ENCODE results near the gene NFKBIL1. TPM values are rescaled to one million over a fixed set of nuclear protein-coding genes. Genes with fewer than 3 reads are reported as not detected.
A peak's percentile ranks its signal among the peaks of the same experiment; 100 is the strongest.

NFKBIL1 gene
- total and polyA plus RNA-seq, 9 of the 15 experiments (the other 6 are each of a cell fraction or from before 2014, with no cell fraction given) = 0.49 to 33.1 (median 7.6) TPM

DNA sequence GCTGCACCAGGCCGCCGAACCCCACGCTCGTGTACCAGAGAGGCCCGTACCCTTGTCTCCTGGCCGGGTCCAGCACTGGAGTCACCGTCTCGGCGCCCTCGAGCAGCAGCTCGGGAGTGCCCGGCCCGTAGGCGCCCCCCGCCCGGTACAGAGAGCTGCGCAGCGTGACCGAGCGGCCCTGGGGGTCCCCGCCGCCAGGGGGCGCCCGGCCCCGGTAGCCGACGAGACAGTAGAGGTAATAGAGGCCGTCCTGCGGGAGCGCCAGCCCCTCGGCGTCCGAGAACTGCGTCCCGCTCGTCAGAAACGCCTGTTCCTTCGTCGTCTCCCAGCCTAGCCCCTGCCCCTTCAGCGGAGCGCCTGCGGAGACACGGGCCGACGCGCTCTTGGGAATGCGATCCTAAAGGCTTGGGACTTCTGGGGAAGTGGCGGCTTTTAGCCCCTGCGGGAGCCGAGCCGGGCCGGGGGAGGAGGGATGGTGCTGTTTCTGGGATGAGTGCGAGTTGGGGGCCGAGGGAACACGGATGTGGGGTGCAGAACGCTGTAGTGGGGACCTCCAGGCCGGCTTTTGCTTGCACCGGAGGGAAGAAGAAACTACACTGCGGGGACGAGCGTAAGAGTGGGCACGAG, 33.5 kb downstream of the NFKBIL1 start (continued):
- TF ChIP-seq NR0B1 (IDR thresholded peaks at IDR 0.05; ENCODE audit: partially characterized antibody) (no peak), ARID3A (IDR thresholded peaks at IDR 0.05; ENCODE audit: borderline replicate concordance, low read depth, low read length) (no peak), FOS (IDR thresholded peaks at IDR 0.05; ENCODE audit: extremely low read depth, insufficient read length) (no peak), RREB1 (CRISPR knock-in tag; IDR thresholded peaks at IDR 0.05) (no peak; the same call in 1 of the 2 replicates), MED1 (CRISPR knock-in tag; IDR thresholded peaks at IDR 0.05; ENCODE audit: borderline replicate concordance) (no peak), ETV1 (tag; conservative IDR thresholded peaks at IDR 0.05; ENCODE audit: low read depth) (peak; percentile 31; the same call in 1 of the 2 replicates), RBM39 (optimal IDR thresholded peaks at IDR 0.05; ENCODE audit: low read depth, low read length) (no peak), EP300 (IDR thresholded peaks at IDR 0.05; ENCODE audit: low read length) (peak; percentile 37), TAF7 (tag; IDR thresholded peaks at IDR 0.05) (no peak), HDAC1 (IDR thresholded peaks at IDR 0.05) (peak in 1 of 2 experiments; percentile 74; a peak in 1 of 4 replicates)
- TF ChIP-seq, protein P1, sequence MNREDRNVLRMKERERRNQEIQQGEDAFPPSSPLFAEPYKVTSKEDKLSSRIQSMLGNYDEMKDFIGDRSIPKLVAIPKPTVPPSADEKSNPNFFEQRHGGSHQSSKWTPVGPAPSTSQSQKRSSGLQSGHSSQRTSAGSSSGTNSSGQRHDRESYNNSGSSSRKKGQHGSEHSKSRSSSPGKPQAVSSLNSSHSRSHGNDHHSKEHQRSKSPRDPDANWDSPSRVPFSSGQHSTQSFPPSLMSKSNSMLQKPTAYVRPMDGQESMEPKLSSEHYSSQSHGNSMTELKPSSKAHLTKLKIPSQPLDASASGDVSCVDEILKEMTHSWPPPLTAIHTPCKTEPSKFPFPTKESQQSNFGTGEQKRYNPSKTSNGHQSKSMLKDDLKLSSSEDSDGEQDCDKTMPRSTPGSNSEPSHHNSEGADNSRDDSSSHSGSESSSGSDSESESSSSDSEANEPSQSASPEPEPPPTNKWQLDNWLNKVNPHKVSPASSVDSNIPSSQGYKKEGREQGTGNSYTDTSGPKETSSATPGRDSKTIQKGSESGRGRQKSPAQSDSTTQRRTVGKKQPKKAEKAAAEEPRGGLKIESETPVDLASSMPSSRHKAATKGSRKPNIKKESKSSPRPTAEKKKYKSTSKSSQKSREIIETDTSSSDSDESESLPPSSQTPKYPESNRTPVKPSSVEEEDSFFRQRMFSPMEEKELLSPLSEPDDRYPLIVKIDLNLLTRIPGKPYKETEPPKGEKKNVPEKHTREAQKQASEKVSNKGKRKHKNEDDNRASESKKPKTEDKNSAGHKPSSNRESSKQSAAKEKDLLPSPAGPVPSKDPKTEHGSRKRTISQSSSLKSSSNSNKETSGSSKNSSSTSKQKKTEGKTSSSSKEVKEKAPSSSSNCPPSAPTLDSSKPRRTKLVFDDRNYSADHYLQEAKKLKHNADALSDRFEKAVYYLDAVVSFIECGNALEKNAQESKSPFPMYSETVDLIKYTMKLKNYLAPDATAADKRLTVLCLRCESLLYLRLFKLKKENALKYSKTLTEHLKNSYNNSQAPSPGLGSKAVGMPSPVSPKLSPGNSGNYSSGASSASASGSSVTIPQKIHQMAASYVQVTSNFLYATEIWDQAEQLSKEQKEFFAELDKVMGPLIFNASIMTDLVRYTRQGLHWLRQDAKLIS (CRISPR knock-in tag; IDR thresholded peaks at IDR 0.05) = no peak; the same call in 1 of the 2 replicates
- TF ChIP-seq, protein P2, sequence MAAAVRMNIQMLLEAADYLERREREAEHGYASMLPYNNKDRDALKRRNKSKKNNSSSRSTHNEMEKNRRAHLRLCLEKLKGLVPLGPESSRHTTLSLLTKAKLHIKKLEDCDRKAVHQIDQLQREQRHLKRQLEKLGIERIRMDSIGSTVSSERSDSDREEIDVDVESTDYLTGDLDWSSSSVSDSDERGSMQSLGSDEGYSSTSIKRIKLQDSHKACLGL (CRISPR knock-in tag; IDR thresholded peaks at IDR 0.05; ENCODE audit: borderline replicate concordance, poor library complexity, severe bottlenecking) = no peak
